Naive thymus-derived CD4-positive, alpha-beta T cell (primary cell): ENCODE measurements around the gene CDH4. TPM values are rescaled to one million over a fixed set of nuclear protein-coding genes. Genes with fewer than 3 reads are reported as not detected.

Experiments
- ATAC-seq: fragments of 150-1000 bp; cut with Tn5 transposase; 2 replicates; pipeline ENCODE4 v1.10.0; 2021; ENCODE audit warnings: mild to moderate bottlenecking, moderate library complexity
- CTCF ChIA-PET: fragments of 350-600 bp; sonication (Branson Sonifier 250); formaldehyde crosslinking; loops from one replicate; lab custom pipeline; 2021; ENCODE audit warnings: antibody characterized with exemption; lab: Charles Lee
- POLR2A ChIA-PET: fragments of 350-600 bp; sonication (Branson Sonifier 250); formaldehyde crosslinking; loops from one replicate; lab custom pipeline; 2021; ENCODE audit warnings: antibody characterized with exemption, inconsistent platforms; lab: Charles Lee
- DNase-seq, 9 donors: peaks; one replicate each; pipeline versions ENCODE4 v3.0.0 to v3.0.0-alpha.2; 2020 to 2022; ENCODE audit warnings: mixed read lengths in 1 of 9
- H3K27ac ChIP-seq: one replicate; pipeline ENCODE4 v1.7.0; 2013; ENCODE audit warnings: mild to moderate bottlenecking, low read depth, low read length, moderate library complexity
- H3K27me3 ChIP-seq, 2 donors: one replicate each; pipeline ENCODE4 v1.7.0; 2013; ENCODE audit warnings: low read length in 2 of 2, mild to moderate bottlenecking in 2 of 2, moderate library complexity in 2 of 2; ENCODE audit not compliant: control insufficient read depth in 2 of 2, insufficient read depth in 2 of 2
- H3K36me3 ChIP-seq, 3 experiments: 1 replicate in 2 of 3; 2 replicates in 1 of 3; pipeline ENCODE4 v1.7.0; 2013; ENCODE audit warnings: low read length in 3 of 3, mild to moderate bottlenecking in 3 of 3, moderate library complexity in 1 of 3; ENCODE audit not compliant: insufficient read depth in 3 of 3, control insufficient read depth in 2 of 3
- H3K4me1 ChIP-seq, 2 donors: one replicate each; pipeline ENCODE4 v1.7.0; 2013; ENCODE audit warnings: low read length in 2 of 2, mild to moderate bottlenecking in 2 of 2, moderate library complexity in 1 of 2; ENCODE audit not compliant: control insufficient read depth in 2 of 2, insufficient read depth in 2 of 2
- H3K4me3 ChIP-seq: 2 replicates; pipeline ENCODE4 v1.7.0; 2013; ENCODE audit warnings: mild to moderate bottlenecking, low read length
- H3K9me3 ChIP-seq, 3 experiments: 1 replicate in 2 of 3; 2 replicates in 1 of 3; pipeline ENCODE4 v1.7.0; 2013; ENCODE audit warnings: low read length in 3 of 3; ENCODE audit not compliant: control insufficient read depth in 2 of 3
- H3K27ac Mint-ChIP-seq, 9 donors: one replicate each; pipeline ENCODE4 v1.8.0; 2020 to 2022; ENCODE audit warnings: mixed read lengths in 9 of 9, mild to moderate bottlenecking in 8 of 9, moderate library complexity in 5 of 9, inconsistent platforms in 2 of 9
- H3K27me3 Mint-ChIP-seq, 5 donors: one replicate each; pipeline ENCODE4 v1.8.0; 2021 to 2022; ENCODE audit warnings: mixed read lengths in 5 of 5, mild to moderate bottlenecking in 1 of 5
- H3K36me3 Mint-ChIP-seq, 5 donors: one replicate each; pipeline ENCODE4 v1.8.0; 2020 to 2022; ENCODE audit warnings: mixed read lengths in 5 of 5, mild to moderate bottlenecking in 3 of 5, inconsistent platforms in 1 of 5
- H3K4me1 Mint-ChIP-seq, 7 donors: one replicate each; pipeline ENCODE4 v1.8.0; 2020 to 2022; ENCODE audit warnings: mixed read lengths in 7 of 7, mild to moderate bottlenecking in 3 of 7, inconsistent platforms in 1 of 7
- H3K4me3 Mint-ChIP-seq, 10 donors: one replicate each; pipeline ENCODE4 v1.8.0; 2020 to 2022; ENCODE audit warnings: mild to moderate bottlenecking in 10 of 10, mixed read lengths in 10 of 10, moderate library complexity in 6 of 10, inconsistent platforms in 2 of 10
- H3K9me3 Mint-ChIP-seq, 11 donors: one replicate each; pipeline ENCODE4 v1.8.0; 2020 to 2022; ENCODE audit warnings: mixed read lengths in 11 of 11, mild to moderate bottlenecking in 4 of 11, inconsistent platforms in 1 of 11, moderate library complexity in 1 of 11
- intact Hi-C, 2 donors: fragments of 100-400 bp; cut with micrococcal nuclease; formaldehyde crosslinking; loops; one replicate each; pipeline ENCODE4 v1.15.1; 2023
- polyA plus RNA-seq, 2 donors: library from polyadenylated mRNA; unstranded; fragments of 300-500 nt; fragmentation: Illumina TruSeq; gene quantifications; one replicate each; pipeline ENCODE4 v1.2.3, GENCODE V29; 2021
- total RNA-seq, 6 experiments: library from RNA in 5 of 6; stranded (reverse) in 5 of 6; gene quantifications; 1 replicate in 5 of 6; 2 replicates in 1 of 6; pipeline ENCODE4 v1.2.3 and lab custom pipeline; 2021 to 2026

The CDH4 gene
- total and polyA plus RNA-seq, 7 experiments from 2014 or later = 0.05 to 0.43 (median 0.14) TPM; not detected in 1

GRCh38 chr20:61797971-61798411 is 545.9 kb downstream of the CDH4 start:
- POLR2A ChIA-PET = no interaction called here
- ATAC-seq (no peak), DNase-seq (no peak)
- peaks cover 0 to 26% (median 2%) of the 10 kb centered on the region in 5 donors for H3K27me3 Mint-ChIP-seq
- no peaks in the 10 kb centered on the region for H3K9me3 ChIP-seq
- H3K4me3 Mint-ChIP-seq = no peak overlapping the region
- intact Hi-C loops = no loop called here
- no peak overlapping the region for H3K27ac Mint-ChIP-seq
- no peak overlapping the region for H3K4me3 ChIP-seq
- CTCF ChIA-PET = no interaction called here
- no peaks in the 10 kb centered on the region for H3K4me1 ChIP-seq
- peaks cover 0 to 10% (median 0%) of the 10 kb centered on the region in 11 donors for H3K9me3 Mint-ChIP-seq
- H3K36me3 ChIP-seq = no peaks in the 10 kb centered on the region
- H3K4me1 Mint-ChIP-seq = peaks cover 0 to 5% (median 0%) of the 10 kb centered on the region in 7 donors
- no peaks in the 10 kb centered on the region for H3K36me3 Mint-ChIP-seq
- H3K27me3 ChIP-seq = no peaks in the 10 kb centered on the region
- no peak overlapping the region for H3K27ac ChIP-seq

DNA sequence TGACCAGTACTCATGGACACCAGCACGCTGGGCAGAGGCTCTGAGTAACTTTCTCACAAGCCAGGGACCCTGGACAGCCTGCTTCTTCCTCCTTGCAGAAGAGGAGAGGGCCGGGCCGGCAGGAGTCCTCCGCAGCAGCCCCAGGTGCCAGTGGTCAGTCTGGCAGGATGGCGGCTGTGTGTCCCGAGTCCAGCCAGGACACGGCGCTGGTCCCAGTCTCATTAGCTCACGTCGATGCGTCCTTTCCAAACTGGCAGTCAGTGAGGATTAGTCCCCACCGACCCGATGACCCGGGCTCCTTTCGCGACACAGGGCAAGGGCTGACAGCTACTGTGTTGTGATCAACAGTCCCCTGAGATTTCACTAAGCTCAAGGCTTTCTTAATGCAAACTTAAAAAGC is 546.6 kb downstream of the CDH4 start:
- ATAC-seq (no peak), DNase-seq (no peak)
- H3K27me3 Mint-ChIP-seq = peaks cover 0 to 29% (median 2%) of the 10 kb centered on the region in 5 donors
- no peaks in the 10 kb centered on the region for H3K4me1 ChIP-seq
- no peaks in the 10 kb centered on the region for H3K9me3 ChIP-seq
- no peaks in the 10 kb centered on the region for H3K36me3 Mint-ChIP-seq
- H3K4me1 Mint-ChIP-seq = peaks cover 0 to 5% (median 0%) of the 10 kb centered on the region in 7 donors
- no peak overlapping the region for H3K27ac ChIP-seq
- no peak overlapping the region for H3K4me3 Mint-ChIP-seq
- H3K27ac Mint-ChIP-seq = no peak overlapping the region
- no peaks in the 10 kb centered on the region for H3K27me3 ChIP-seq
- peaks cover 0 to 10% (median 0%) of the 10 kb centered on the region in 11 donors for H3K9me3 Mint-ChIP-seq
- no peaks in the 10 kb centered on the region for H3K36me3 ChIP-seq
- H3K4me3 ChIP-seq = no peak overlapping the region
- POLR2A ChIA-PET = no interaction called here
- intact Hi-C loops = no loop called here
- CTCF ChIA-PET = interaction anchor here (0.8 kb wide), 1 partner anchor 1535 kb away, joined by 3 read pairs; no protein-coding TSS in a partner anchor

DNA sequence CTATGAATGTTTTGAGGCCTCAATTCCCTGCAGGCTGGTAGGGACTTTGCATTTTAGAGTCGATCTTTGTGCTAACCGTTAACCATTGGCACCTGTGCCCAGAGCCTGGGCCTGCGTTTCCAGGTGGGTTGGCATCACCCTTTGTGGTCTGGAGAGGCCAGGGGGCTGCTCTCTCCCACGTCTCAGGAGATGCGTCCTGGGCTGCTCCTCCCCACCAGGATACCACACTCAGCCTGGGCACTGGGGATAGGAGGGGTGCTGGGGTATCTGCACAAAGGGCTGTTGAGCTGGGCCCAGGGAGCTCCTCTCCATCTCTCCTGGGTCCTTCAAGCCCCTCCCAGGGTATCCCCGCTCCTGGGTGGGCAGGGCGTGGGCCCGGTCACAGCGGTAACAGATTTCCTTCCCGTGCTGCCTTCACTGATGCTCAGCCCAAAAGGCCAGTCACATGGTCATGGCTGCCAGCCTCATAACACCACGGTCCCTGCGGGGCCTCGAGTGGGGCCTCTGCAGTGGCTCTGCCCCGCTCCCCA is 547.4 kb downstream of the CDH4 start:
- Mint-ChIP-seq H3K27me3 (peaks cover 0 to 35% (median 2%) of the 10 kb centered on the region in 5 donors), H3K4me1 (peaks cover 0 to 5% (median 0%) of the 10 kb centered on the region in 7 donors), H3K4me3 (no peak overlapping the region), H3K36me3 (no peaks in the 10 kb centered on the region), H3K9me3 (peaks cover 0 to 10% (median 0%) of the 10 kb centered on the region in 11 donors), H3K27ac (no peak overlapping the region)
- ChIA-PET CTCF (no interaction called here), POLR2A (no interaction called here)
- intact Hi-C loops = no loop called here
- no peak for DNase-seq
- H3K36me3 ChIP-seq = no peaks in the 10 kb centered on the region
- no peaks in the 10 kb centered on the region for H3K9me3 ChIP-seq
- H3K27ac ChIP-seq = no peak overlapping the region
- no peaks in the 10 kb centered on the region for H3K27me3 ChIP-seq
- H3K4me3 ChIP-seq = no peak overlapping the region
- ATAC-seq = no peak
- no peaks in the 10 kb centered on the region for H3K4me1 ChIP-seq

- H3K9me3 ChIP-seq = no peaks in the 10 kb centered on the region
- Mint-ChIP-seq H3K27ac (no peak overlapping the region), H3K9me3 (peaks cover 0 to 7% (median 0%) of the 10 kb centered on the region in 11 donors), H3K27me3 (peaks cover 0 to 36% (median 2%) of the 10 kb centered on the region in 5 donors), H3K4me3 (no peak overlapping the region), H3K36me3 (no peaks in the 10 kb centered on the region), H3K4me1 (peaks cover 0 to 5% (median 0%) of the 10 kb centered on the region in 7 donors)
- POLR2A ChIA-PET = no interaction called here
- intact Hi-C loops = no loop called here
- no peak overlapping the region for H3K4me3 ChIP-seq
- no peaks in the 10 kb centered on the region for H3K27me3 ChIP-seq
- CTCF ChIA-PET = no interaction called here
- H3K36me3 ChIP-seq = no peaks in the 10 kb centered on the region
- no peak overlapping the region for H3K27ac ChIP-seq
- no peak for DNase-seq
- H3K4me1 ChIP-seq = no peaks in the 10 kb centered on the region
- ATAC-seq = no peak
These were observed 547.9 kb downstream of the CDH4 start for GRCh38 chr20:61799928-61800327.

- DNase-seq = no peak
- ATAC-seq = no peak
- Mint-ChIP-seq H3K4me3 (no peak overlapping the region), H3K36me3 (no peaks in the 10 kb centered on the region), H3K27ac (no peak overlapping the region), H3K27me3 (peaks cover 0 to 32% (median 0%) of the 10 kb centered on the region in 5 donors), H3K9me3 (peaks cover 0 to 3% (median 0%) of the 10 kb centered on the region in 11 donors), H3K4me1 (peaks cover 0 to 5% (median 0%) of the 10 kb centered on the region in 7 donors)
- Histone ChIP-seq H3K4me1 (no peaks in the 10 kb centered on the region), H3K36me3 (no peaks in the 10 kb centered on the region), H3K4me3 (no peak overlapping the region), H3K9me3 (no peaks in the 10 kb centered on the region), H3K27ac (no peak overlapping the region), H3K27me3 (no peaks in the 10 kb centered on the region)
- POLR2A ChIA-PET = no interaction called here
- intact Hi-C loops = no loop called here
- CTCF ChIA-PET = no interaction called here
These were observed 548.5 kb downstream of the CDH4 start for GRCh38 chr20:61800359-61801064.

GRCh38 chr20:61801065-61801360 is 549.0 kb downstream of the CDH4 start:
- Histone ChIP-seq H3K4me3 (no peak overlapping the region), H3K9me3 (no peaks in the 10 kb centered on the region), H3K27ac (no peak overlapping the region), H3K4me1 (no peaks in the 10 kb centered on the region), H3K27me3 (no peaks in the 10 kb centered on the region), H3K36me3 (no peaks in the 10 kb centered on the region)
- no peak overlapping the region for H3K4me3 Mint-ChIP-seq
- ATAC-seq (no peak), DNase-seq (no peak)
- no peak overlapping the region for H3K27ac Mint-ChIP-seq
- CTCF ChIA-PET = no interaction called here
- peaks cover 0 to 5% (median 0%) of the 10 kb centered on the region in 7 donors for H3K4me1 Mint-ChIP-seq
- intact Hi-C loops = no loop called here
- H3K9me3 Mint-ChIP-seq = peaks cover 0 to 1% (median 0%) of the 10 kb centered on the region in 11 donors
- H3K27me3 Mint-ChIP-seq = peaks cover 0 to 28% (median 0%) of the 10 kb centered on the region in 5 donors
- no peaks in the 10 kb centered on the region for H3K36me3 Mint-ChIP-seq
- POLR2A ChIA-PET = no interaction called here

DNA sequence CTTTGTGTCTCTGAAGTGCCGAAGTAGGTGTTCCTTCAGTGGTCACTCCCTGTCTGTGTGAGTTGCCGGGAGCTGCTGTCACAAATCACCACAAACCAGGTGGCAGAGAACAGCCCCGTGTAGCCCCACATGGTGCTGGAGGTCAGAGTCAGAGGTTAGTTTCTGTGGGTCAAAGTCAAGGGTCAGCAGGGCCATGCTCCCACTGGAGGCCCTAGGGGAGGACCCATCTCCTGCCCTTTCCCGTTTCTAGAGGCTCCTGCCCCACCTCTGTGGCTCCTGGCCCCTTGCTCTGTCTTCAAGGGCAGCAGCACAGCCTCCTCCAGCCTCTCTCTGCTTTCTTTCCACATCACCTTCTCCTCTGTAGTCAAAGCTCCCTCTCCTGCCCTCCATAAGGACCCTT is 549.4 kb downstream of the CDH4 start:
- ATAC-seq (no peak), DNase-seq (no peak)
- H3K4me1 ChIP-seq = no peaks in the 10 kb centered on the region
- POLR2A ChIA-PET = no interaction called here
- no peaks in the 10 kb centered on the region for H3K27me3 ChIP-seq
- CTCF ChIA-PET = no interaction called here
- no peak overlapping the region for H3K27ac ChIP-seq
- H3K36me3 ChIP-seq = no peaks in the 10 kb centered on the region
- Mint-ChIP-seq H3K27ac (no peak overlapping the region), H3K4me3 (no peak overlapping the region), H3K36me3 (no peaks in the 10 kb centered on the region), H3K9me3 (peaks cover 0 to 1% (median 0%) of the 10 kb centered on the region in 11 donors), H3K27me3 (peaks cover 0 to 24% (median 0%) of the 10 kb centered on the region in 5 donors), H3K4me1 (peaks cover 0 to 5% (median 0%) of the 10 kb centered on the region in 7 donors)
- intact Hi-C loops = no loop called here
- no peak overlapping the region for H3K4me3 ChIP-seq
- no peaks in the 10 kb centered on the region for H3K9me3 ChIP-seq
